Bladder microvascular endothelial cell (primary cell): ENCODE results near the gene WDR13. TPM values are rescaled to one million over a fixed set of nuclear protein-coding genes. Genes with fewer than 3 reads are reported as not detected.

Experiments
- total RNA-seq: library from RNA; depleted of rRNA; stranded (reverse); fragments of >200 nt; gene quantifications from 2 replicates; pipeline ENCODE4 v1.2.3, GENCODE V29; 2014

Gene WDR13
- total RNA-seq = 129 and 172 TPM in 2 replicates

GRCh38 chrX:48597353-48598264, at the start of gene WDR13:
Gene WDR13, plus strand, starts transcription at chrX:48597492. Its CDS starts 505 bp downstream, at chrX:48597997.

GRCh38 chrX:48574270-48575266, 22.7 kb upstream of the WDR13 start, which contains the start of gene RBM3:
Gene RBM3, plus strand, starts transcription at chrX:48574484. Its CDS starts 697 bp downstream, at chrX:48575181.

Other genes with a start within 250 kb of the WDR13 start
- gene SSX3, start 240.8 kb upstream of the WDR13 start, total RNA-seq = not detected in 2 replicates
- not detected in 2 replicates for gene SSX4, start 214.0 kb upstream of the WDR13 start, total RNA-seq
- gene SSX4B, start 185.5 kb upstream of the WDR13 start, total RNA-seq = not detected in 2 replicates
- gene SLC38A5, start 127.2 kb upstream of the WDR13 start, total RNA-seq = 9.1 and 21.2 TPM in 2 replicates
- gene FTSJ1, start 121.3 kb upstream of the WDR13 start, total RNA-seq = 34.3 and 39.9 TPM in 2 replicates
- 3.2 and 10.3 TPM in 2 replicates for gene PORCN, start 88.5 kb upstream of the WDR13 start, total RNA-seq
- gene EBP, start 75.7 kb upstream of the WDR13 start, total RNA-seq = 57.5 and 134 TPM in 2 replicates
- 4.5 and 11.1 TPM in 2 replicates for gene TBC1D25, start 57.8 kb upstream of the WDR13 start, total RNA-seq
- gene RBM3, start 23.0 kb upstream of the WDR13 start, total RNA-seq = 104 and 354 TPM in 2 replicates
- 0.19 TPM in 1 of 2 replicates, not detected in the other for gene WAS, start 86.3 kb downstream of the WDR13 start, total RNA-seq
- 5.0 and 6.5 TPM in 2 replicates for gene SUV39H1, start 99.2 kb downstream of the WDR13 start, total RNA-seq
- gene GLOD5, start 164.3 kb downstream of the WDR13 start, total RNA-seq = not detected in 2 replicates
- gene GATA1, start 189.1 kb downstream of the WDR13 start, total RNA-seq = not detected in 2 replicates
- gene HDAC6, start 204.6 kb downstream of the WDR13 start, total RNA-seq = 24.6 and 38.4 TPM in 2 replicates
- not detected in 2 replicates for gene ERAS, start 229.0 kb downstream of the WDR13 start, total RNA-seq
- gene PCSK1N, start 238.1 kb downstream of the WDR13 start, total RNA-seq = 0.31 TPM in 1 of 2 replicates, not detected in the other